ENCODE data around the gene FAM171A1.
A peak's percentile ranks its signal among the peaks of the same experiment; 100 is the strongest.

FAM171A1 gene

GRCh38 chr10:15214237-15214636, 156.9 kb downstream of the FAM171A1 start:
- H3K9me3 ChIP-seq (ENCODE audit: severe bottlenecking): no peaks in the 10 kb centered on the region
- H3K27ac ChIP-seq (ENCODE audit: poor library complexity, severe bottlenecking): no peak overlapping the region
- no peak for DNase-seq (ENCODE audit: low spot score)
- TF ChIP-seq, protein P1, sequence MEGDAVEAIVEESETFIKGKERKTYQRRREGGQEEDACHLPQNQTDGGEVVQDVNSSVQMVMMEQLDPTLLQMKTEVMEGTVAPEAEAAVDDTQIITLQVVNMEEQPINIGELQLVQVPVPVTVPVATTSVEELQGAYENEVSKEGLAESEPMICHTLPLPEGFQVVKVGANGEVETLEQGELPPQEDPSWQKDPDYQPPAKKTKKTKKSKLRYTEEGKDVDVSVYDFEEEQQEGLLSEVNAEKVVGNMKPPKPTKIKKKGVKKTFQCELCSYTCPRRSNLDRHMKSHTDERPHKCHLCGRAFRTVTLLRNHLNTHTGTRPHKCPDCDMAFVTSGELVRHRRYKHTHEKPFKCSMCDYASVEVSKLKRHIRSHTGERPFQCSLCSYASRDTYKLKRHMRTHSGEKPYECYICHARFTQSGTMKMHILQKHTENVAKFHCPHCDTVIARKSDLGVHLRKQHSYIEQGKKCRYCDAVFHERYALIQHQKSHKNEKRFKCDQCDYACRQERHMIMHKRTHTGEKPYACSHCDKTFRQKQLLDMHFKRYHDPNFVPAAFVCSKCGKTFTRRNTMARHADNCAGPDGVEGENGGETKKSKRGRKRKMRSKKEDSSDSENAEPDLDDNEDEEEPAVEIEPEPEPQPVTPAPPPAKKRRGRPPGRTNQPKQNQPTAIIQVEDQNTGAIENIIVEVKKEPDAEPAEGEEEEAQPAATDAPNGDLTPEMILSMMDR (IDR thresholded peaks at IDR 0.05; ENCODE audit: poor library complexity, severe bottlenecking): no peak
- no peaks in the 10 kb centered on the region for H3K4me1 ChIP-seq (ENCODE audit: insufficient read depth, poor library complexity, severe bottlenecking)
- no peak for ATAC-seq (ENCODE audit: low read depth)
- H3K27me3 ChIP-seq (ENCODE audit: insufficient read depth, poor library complexity, severe bottlenecking): no peaks in the 10 kb centered on the region
- H3K4me3 ChIP-seq (ENCODE audit: severe bottlenecking): no peak overlapping the region
- H3K36me3 ChIP-seq (ENCODE audit: low read depth): no peaks in the 10 kb centered on the region

DNA sequence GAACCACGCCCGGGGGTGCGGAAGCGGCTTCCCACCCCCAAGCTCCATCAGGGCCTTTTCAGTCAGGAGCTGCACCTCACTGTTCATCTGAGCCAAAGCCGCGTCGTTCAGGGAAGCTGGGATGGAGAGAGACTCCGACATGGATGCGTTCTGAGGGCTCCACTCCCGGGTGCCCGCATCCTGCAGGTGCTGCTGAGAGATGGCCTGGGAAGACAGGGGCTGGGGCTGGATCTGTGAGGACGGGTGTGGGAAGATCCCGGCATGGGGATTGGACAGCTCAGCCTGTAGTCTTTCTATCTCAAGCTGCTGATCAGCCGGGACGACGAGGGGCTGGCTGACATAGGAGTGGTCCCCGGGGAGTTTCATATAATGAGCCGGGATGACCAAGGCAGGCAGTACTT, 157.6 kb downstream of the FAM171A1 start:
- H3K4me1 ChIP-seq (ENCODE audit: insufficient read depth, poor library complexity, severe bottlenecking): no peaks in the 10 kb centered on the region
- TF ChIP-seq, protein P1 (IDR thresholded peaks at IDR 0.05; ENCODE audit: poor library complexity, severe bottlenecking): no peak

DNA sequence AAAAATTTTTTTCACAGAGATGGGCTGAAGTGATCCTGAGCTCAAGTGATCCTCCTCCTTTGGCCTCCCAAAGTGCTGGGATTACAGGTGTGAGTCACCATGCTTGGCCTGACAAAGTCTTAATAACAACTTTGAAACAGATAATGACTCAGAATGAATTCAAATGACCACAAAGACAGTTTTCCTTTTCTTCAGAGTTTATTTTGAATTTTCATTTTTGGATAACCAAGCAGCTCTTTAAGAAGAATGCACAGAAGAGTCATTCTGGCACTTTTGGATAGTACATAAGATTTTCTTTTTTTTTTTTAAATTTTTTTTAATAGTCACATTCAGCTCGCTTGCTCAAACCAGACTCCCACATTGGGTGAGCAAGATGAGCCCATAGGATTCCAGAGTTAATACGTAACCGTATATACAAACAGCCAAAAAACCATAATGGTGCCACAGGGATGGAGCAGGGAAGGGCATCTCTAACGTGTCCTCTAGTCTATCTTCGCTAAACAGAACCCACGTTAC, 159.6 kb downstream of the FAM171A1 start:
- no peaks in the 10 kb centered on the region for H3K36me3 ChIP-seq (ENCODE audit: low read depth)
- peak; percentile 80; the same call in 2 of the 3 replicates for ATAC-seq (ENCODE audit: low read depth)
- DNase-seq (ENCODE audit: low spot score): no peak

More for the DNA sequence above, 157.6 kb downstream of the FAM171A1 start:
- Histone ChIP-seq H3K36me3 (ENCODE audit: low read depth) (no peaks in the 10 kb centered on the region), H3K4me3 (ENCODE audit: severe bottlenecking) (no peak overlapping the region), H3K27me3 (ENCODE audit: insufficient read depth, poor library complexity, severe bottlenecking) (no peaks in the 10 kb centered on the region), H3K27ac (ENCODE audit: poor library complexity, severe bottlenecking) (no peak overlapping the region), H3K9me3 (ENCODE audit: severe bottlenecking) (no peaks in the 10 kb centered on the region)
- DNase-seq (ENCODE audit: low spot score) (no peak), ATAC-seq (ENCODE audit: low read depth) (no peak)

GRCh38 chr10:15210521-15210920, 160.6 kb downstream of the FAM171A1 start:
- no peak for ATAC-seq (ENCODE audit: low read depth)

More for the DNA sequence above, 159.6 kb downstream of the FAM171A1 start:
- Histone ChIP-seq H3K27ac (ENCODE audit: poor library complexity, severe bottlenecking) (no peak overlapping the region), H3K27me3 (ENCODE audit: insufficient read depth, poor library complexity, severe bottlenecking) (no peaks in the 10 kb centered on the region), H3K9me3 (ENCODE audit: severe bottlenecking) (no peaks in the 10 kb centered on the region), H3K4me1 (ENCODE audit: insufficient read depth, poor library complexity, severe bottlenecking) (no peaks in the 10 kb centered on the region), H3K4me3 (ENCODE audit: severe bottlenecking) (no peak overlapping the region)
- TF ChIP-seq, protein P1 (IDR thresholded peaks at IDR 0.05; ENCODE audit: poor library complexity, severe bottlenecking): no peak

More at GRCh38 chr10:15210521-15210920, 160.6 kb downstream of the FAM171A1 start:
- no peak overlapping the region for H3K27ac ChIP-seq (ENCODE audit: poor library complexity, severe bottlenecking)
- no peak overlapping the region for H3K4me3 ChIP-seq (ENCODE audit: severe bottlenecking)
- H3K27me3 ChIP-seq (ENCODE audit: insufficient read depth, poor library complexity, severe bottlenecking): no peaks in the 10 kb centered on the region
- no peak for DNase-seq (ENCODE audit: low spot score)
- TF ChIP-seq, protein P1 (IDR thresholded peaks at IDR 0.05; ENCODE audit: poor library complexity, severe bottlenecking): no peak
- no peaks in the 10 kb centered on the region for H3K4me1 ChIP-seq (ENCODE audit: insufficient read depth, poor library complexity, severe bottlenecking)
- H3K9me3 ChIP-seq (ENCODE audit: severe bottlenecking): no peaks in the 10 kb centered on the region
- H3K36me3 ChIP-seq (ENCODE audit: low read depth): no peaks in the 10 kb centered on the region
